Measurements from ENCODE around the gene VLDLR.

DNA sequence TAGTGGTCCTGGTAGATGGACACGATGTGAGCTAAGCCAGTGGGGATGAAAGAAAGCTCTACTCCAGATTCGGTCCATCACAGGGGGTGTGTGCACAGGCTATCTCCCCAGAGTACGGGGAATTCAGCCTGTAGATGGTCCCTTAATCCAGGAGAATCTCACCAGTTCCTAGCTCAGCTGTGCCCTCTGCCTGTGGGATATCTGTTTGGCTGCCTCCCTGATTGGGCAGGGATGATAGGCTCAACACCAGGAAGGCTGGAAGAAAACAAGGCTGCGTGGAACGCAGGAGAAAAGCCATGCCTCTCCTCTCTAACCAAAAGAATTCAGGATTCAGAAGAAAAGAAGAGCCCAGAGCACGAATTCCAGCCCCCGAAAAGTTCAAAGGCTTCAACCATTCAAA is 40.9 kb downstream of the VLDLR start:
- TF ChIP-seq, protein P1, sequence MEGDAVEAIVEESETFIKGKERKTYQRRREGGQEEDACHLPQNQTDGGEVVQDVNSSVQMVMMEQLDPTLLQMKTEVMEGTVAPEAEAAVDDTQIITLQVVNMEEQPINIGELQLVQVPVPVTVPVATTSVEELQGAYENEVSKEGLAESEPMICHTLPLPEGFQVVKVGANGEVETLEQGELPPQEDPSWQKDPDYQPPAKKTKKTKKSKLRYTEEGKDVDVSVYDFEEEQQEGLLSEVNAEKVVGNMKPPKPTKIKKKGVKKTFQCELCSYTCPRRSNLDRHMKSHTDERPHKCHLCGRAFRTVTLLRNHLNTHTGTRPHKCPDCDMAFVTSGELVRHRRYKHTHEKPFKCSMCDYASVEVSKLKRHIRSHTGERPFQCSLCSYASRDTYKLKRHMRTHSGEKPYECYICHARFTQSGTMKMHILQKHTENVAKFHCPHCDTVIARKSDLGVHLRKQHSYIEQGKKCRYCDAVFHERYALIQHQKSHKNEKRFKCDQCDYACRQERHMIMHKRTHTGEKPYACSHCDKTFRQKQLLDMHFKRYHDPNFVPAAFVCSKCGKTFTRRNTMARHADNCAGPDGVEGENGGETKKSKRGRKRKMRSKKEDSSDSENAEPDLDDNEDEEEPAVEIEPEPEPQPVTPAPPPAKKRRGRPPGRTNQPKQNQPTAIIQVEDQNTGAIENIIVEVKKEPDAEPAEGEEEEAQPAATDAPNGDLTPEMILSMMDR (IDR thresholded peaks at IDR 0.05) = no peak
- TF ChIP-seq POLR2A (IDR thresholded peaks at IDR 0.05) = no peak

Data from esophagus squamous epithelium (tissue), 4 donors.